Measurements from ENCODE around the gene BDH2. TPM values are rescaled to one million over a fixed set of nuclear protein-coding genes. Genes with fewer than 3 reads are reported as not detected.

BDH2 gene
- total RNA-seq: 10 to 100 TPM; 32.8 to 36.4 TPM

DNA sequence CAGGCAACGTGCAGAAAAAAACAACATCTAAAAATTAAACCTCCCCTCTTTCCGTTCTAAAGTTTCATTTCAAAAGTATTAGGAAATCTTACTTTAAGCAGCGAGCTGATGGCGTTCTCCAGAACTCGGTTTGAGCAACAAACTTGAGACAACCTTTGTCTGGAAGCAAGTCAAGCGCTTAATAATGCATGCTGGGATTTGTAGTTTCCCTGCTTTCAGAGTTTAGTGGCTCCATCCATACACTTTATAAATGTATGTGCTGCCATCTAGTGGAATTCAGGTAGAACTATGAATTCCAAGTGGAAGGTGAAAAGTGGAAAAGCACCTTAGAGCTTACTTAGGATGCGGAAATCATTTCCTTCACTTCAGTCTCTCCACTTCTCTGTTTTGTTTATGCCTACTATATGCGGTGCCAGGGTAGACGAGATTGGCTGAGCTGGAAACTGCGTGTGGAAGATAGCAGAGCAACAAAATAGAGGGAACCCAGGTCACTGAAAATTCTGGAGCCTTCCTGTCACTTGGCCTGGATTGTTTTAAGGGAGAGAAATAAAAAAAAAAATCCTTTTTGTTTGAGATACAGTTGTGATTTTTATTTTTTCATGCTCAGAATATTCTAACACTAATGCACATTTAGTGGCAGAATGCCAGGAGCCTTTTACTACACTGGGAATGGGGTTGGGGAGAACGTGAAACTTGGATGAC, at the start of gene BDH2:
BDH2 (minus strand) TSS at position 144 of the 702 bp plus-strand sequence. CDS start 3,580 bp downstream, outside the sequence.
- H3K27me3 ChIP-seq: no peaks in the 10 kb centered on the region
- H3K9me3 ChIP-seq: no peaks in the 10 kb centered on the region
- no peaks in the 10 kb centered on the region for H3K36me3 ChIP-seq
- TF ChIP-seq, protein P1, sequence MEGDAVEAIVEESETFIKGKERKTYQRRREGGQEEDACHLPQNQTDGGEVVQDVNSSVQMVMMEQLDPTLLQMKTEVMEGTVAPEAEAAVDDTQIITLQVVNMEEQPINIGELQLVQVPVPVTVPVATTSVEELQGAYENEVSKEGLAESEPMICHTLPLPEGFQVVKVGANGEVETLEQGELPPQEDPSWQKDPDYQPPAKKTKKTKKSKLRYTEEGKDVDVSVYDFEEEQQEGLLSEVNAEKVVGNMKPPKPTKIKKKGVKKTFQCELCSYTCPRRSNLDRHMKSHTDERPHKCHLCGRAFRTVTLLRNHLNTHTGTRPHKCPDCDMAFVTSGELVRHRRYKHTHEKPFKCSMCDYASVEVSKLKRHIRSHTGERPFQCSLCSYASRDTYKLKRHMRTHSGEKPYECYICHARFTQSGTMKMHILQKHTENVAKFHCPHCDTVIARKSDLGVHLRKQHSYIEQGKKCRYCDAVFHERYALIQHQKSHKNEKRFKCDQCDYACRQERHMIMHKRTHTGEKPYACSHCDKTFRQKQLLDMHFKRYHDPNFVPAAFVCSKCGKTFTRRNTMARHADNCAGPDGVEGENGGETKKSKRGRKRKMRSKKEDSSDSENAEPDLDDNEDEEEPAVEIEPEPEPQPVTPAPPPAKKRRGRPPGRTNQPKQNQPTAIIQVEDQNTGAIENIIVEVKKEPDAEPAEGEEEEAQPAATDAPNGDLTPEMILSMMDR (IDR thresholded peaks at IDR 0.05): peak; percentile 57 to 90
- peak within 1 kb of the TSS; percentile 36 to 51 for H3K4me3 ChIP-seq
- DNase-seq (ENCODE audit: low spot score): peak; percentile 71
- H3K4me1 ChIP-seq: peaks cover 0 to 21% of the 10 kb centered on the region in 2 donors
- H3K27ac ChIP-seq: peak within 1 kb of the TSS; percentile 54 to 70

DNA sequence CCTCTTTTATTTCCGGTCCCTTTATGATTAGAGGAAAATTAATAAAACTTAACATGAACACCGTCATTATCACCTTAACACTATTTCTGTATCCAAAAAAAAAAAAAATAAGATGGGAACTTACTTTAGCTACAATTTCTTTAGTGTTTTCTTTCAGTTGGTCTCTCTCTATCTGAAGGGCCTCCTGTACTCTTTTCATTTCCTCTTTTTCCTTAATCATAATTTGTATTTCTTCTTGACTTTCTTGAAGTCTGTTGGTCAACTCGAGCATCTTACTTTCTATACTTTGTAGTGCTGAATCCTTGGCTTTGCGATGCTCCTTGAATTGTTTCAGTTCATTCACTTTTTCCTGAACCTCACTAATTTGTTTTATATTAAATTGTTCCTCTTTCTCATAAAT, 45.3 kb upstream of the BDH2 start:
- DNase-seq (ENCODE audit: low spot score): no peak
- no peaks in the 10 kb centered on the region for H3K9me3 ChIP-seq
- no peaks in the 10 kb centered on the region for H3K36me3 ChIP-seq
- H3K27ac ChIP-seq: no peak overlapping the region
- TF ChIP-seq, protein P1 (IDR thresholded peaks at IDR 0.05): no peak
- no peaks in the 10 kb centered on the region for H3K4me1 ChIP-seq
- no peaks in the 10 kb centered on the region for H3K27me3 ChIP-seq
- no peak overlapping the region for H3K4me3 ChIP-seq

DNA sequence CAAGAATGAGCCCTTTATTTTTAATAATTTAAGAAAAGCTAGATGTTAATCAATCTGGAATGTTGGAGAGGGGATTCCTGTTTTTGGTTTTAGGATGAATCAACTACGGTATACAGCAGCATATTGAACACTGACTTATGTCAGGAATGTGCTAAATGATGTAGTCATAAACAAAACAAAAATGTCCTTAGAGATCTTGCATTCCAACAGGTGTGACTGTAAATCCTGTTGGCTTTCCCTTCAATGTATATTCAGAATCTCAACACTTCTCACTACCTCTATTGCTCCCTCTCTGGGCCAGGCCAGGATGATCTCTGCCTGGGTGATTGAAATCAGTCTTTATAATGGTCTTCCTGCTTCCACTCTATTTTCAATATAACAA, 37.8 kb upstream of the BDH2 start:
- Histone ChIP-seq H3K9me3 (no peaks in the 10 kb centered on the region), H3K36me3 (no peaks in the 10 kb centered on the region), H3K4me1 (no peaks in the 10 kb centered on the region), H3K27me3 (no peaks in the 10 kb centered on the region), H3K4me3 (no peak overlapping the region), H3K27ac (no peak overlapping the region)
- DNase-seq (ENCODE audit: low spot score): no peak
- TF ChIP-seq, protein P1 (IDR thresholded peaks at IDR 0.05): no peak

DNA sequence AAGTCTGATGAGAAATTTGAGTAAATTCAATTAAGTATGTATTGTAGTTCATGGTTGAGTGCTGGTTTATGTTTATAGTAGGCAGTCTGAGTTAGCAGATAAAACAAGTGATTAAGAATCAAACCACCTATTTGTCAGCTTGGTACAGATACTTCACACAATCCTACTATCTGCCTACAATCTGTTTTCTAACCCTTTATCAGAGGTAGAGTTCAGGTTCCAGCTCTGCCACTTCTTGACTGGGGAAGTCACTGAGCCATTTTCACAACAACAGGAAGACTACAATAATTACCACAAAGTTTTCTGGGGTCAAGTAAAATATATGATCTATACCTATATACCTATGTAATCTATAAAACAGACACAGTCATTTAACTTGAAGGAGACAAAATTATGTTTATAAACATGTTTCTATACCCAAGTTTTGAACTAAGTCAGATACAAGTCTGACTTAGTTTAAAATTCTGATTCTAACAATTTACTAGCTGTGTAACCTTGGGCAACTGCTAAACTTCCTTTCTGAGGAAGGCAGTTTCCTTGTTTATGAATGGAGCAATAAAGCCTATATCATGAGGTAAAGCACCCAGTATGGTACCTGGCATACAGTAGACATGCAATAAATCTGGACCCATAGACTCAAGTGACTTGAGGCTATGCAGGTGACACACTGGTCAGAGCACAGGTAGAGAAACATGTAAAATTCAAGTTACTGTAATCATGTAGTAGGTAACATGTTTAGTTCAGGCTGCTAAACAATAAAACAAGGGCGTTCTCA, 37.2 kb upstream of the BDH2 start:
- Histone ChIP-seq H3K9me3 (no peaks in the 10 kb centered on the region), H3K4me1 (no peaks in the 10 kb centered on the region), H3K27me3 (no peaks in the 10 kb centered on the region), H3K36me3 (no peaks in the 10 kb centered on the region), H3K4me3 (no peak overlapping the region), H3K27ac (no peak overlapping the region)
- TF ChIP-seq, protein P1 (IDR thresholded peaks at IDR 0.05): no peak
- DNase-seq (ENCODE audit: low spot score): no peak

DNA sequence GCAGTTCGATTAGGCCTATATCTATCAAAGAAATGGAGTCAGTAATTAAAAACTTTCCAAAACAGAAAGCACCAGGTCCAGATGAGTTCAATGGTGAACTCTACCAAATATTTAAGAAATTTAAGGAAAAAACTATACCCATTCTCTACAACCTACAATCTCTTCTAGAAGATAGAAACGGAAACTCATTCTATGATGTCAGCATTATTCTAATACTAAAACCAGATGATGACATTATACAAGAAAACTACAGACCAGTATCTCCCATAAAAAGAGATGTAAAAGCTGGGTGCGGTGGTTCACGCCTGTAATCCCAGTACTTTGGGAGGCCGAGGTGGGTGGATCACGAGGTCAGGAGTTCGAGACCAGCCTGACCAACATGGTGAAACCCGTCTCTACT, 29.5 kb upstream of the BDH2 start:
- no peaks in the 10 kb centered on the region for H3K27me3 ChIP-seq
- no peaks in the 10 kb centered on the region for H3K36me3 ChIP-seq
- TF ChIP-seq, protein P1 (IDR thresholded peaks at IDR 0.05): no peak
- H3K4me3 ChIP-seq: no peak overlapping the region
- peaks cover 0 to 11% of the 10 kb centered on the region in 2 donors for H3K9me3 ChIP-seq
- H3K4me1 ChIP-seq: no peaks in the 10 kb centered on the region
- no peak overlapping the region for H3K27ac ChIP-seq
- DNase-seq (ENCODE audit: low spot score): no peak

Data from right atrium auricular region (tissue), 2 donors.